ENCODE results near the gene MRC2. TPM values are rescaled to one million over a fixed set of nuclear protein-coding genes. Genes with fewer than 3 reads are reported as not detected.

MRC2 gene
- total RNA-seq, 1 experiment from 2014 or later: 34.3 TPM

GRCh38 chr17:62735044-62735651 lies 107.7 kb downstream of the MRC2 start:
- no peak for TF ChIP-seq EZH2 (IDR thresholded peaks at IDR 0.05; ENCODE audit: borderline replicate concordance, low read depth, low read length, poor library complexity, severe bottlenecking)
- no peak for TF ChIP-seq CTCF (conservative IDR thresholded peaks at IDR 0.05; ENCODE audit: low read depth, low read length)
- Histone ChIP-seq H3K9me3 (ENCODE audit: low read depth, low read length, poor library complexity, severe bottlenecking) (no peaks in the 10 kb centered on the region), H3K27me3 (replicated peaks; ENCODE audit: insufficient read depth, low read depth, low read length, poor library complexity) (no peaks in the 10 kb centered on the region), H3K4me3 (ENCODE audit: low read depth, low read length, poor library complexity, severe bottlenecking) (no peak overlapping the region), H3K36me3 (ENCODE audit: insufficient read depth, low read length, poor library complexity, severe bottlenecking) (no peaks in the 10 kb centered on the region), H3K4me1 (ENCODE audit: insufficient read depth, low read length, poor library complexity, severe bottlenecking) (no peaks in the 10 kb centered on the region), H3K27ac (ENCODE audit: low read depth, low read length, poor library complexity, severe bottlenecking) (no peak overlapping the region)
- intact Hi-C loops (cut with micrococcal nuclease; ENCODE audit: unreplicated experiment): no loop called here
- no TSS peak for BruUV-seq (replicated peaks)
- CTCF ChIA-PET: no interaction called here
- DNase-seq (ENCODE audit: low spot score): no peak
- POLR2A ChIA-PET (ENCODE audit: low non-redundant PET): no interaction called here

- CTCF ChIA-PET: no interaction called here
- Histone ChIP-seq H3K4me1 (ENCODE audit: insufficient read depth, low read length, poor library complexity, severe bottlenecking) (no peaks in the 10 kb centered on the region), H3K27me3 (replicated peaks; ENCODE audit: insufficient read depth, low read depth, low read length, poor library complexity) (no peaks in the 10 kb centered on the region), H3K9me3 (ENCODE audit: low read depth, low read length, poor library complexity, severe bottlenecking) (no peaks in the 10 kb centered on the region), H3K27ac (ENCODE audit: low read depth, low read length, poor library complexity, severe bottlenecking) (no peak overlapping the region), H3K4me3 (ENCODE audit: low read depth, low read length, poor library complexity, severe bottlenecking) (no peak overlapping the region), H3K36me3 (ENCODE audit: insufficient read depth, low read length, poor library complexity, severe bottlenecking) (no peaks in the 10 kb centered on the region)
- BruUV-seq (replicated peaks): no TSS peak
- intact Hi-C loops (cut with micrococcal nuclease; ENCODE audit: unreplicated experiment): no loop called here
- no peak for TF ChIP-seq CTCF (conservative IDR thresholded peaks at IDR 0.05; ENCODE audit: low read depth, low read length)
- TF ChIP-seq EZH2 (IDR thresholded peaks at IDR 0.05; ENCODE audit: borderline replicate concordance, low read depth, low read length, poor library complexity, severe bottlenecking): no peak
- POLR2A ChIA-PET (ENCODE audit: low non-redundant PET): interaction anchor here (0.6 kb wide), 1 partner anchor 569 kb away, joined by 3 read pairs; no protein-coding TSS in a partner anchor
- no peak for DNase-seq (ENCODE audit: low spot score)
These were observed 110.0 kb downstream of the MRC2 start for GRCh38 chr17:62737513-62737912.

GRCh38 chr17:62738281-62738680 lies 110.8 kb downstream of the MRC2 start:
- no peaks in the 10 kb centered on the region for H3K27me3 ChIP-seq (replicated peaks; ENCODE audit: insufficient read depth, low read depth, low read length, poor library complexity)

More at GRCh38 chr17:62738281-62738680, 110.8 kb downstream of the MRC2 start:
- no peaks in the 10 kb centered on the region for H3K36me3 ChIP-seq (ENCODE audit: insufficient read depth, low read length, poor library complexity, severe bottlenecking)
- ChIA-PET CTCF (no interaction called here), POLR2A (ENCODE audit: low non-redundant PET) (interaction anchor here (0.6 kb wide), 1 partner anchor 568 kb away, joined by 3 read pairs; no protein-coding TSS in a partner anchor)
- intact Hi-C loops (cut with micrococcal nuclease; ENCODE audit: unreplicated experiment): no loop called here
- no peak overlapping the region for H3K4me3 ChIP-seq (ENCODE audit: low read depth, low read length, poor library complexity, severe bottlenecking)
- no peak for TF ChIP-seq EZH2 (IDR thresholded peaks at IDR 0.05; ENCODE audit: borderline replicate concordance, low read depth, low read length, poor library complexity, severe bottlenecking)
- TF ChIP-seq CTCF (conservative IDR thresholded peaks at IDR 0.05; ENCODE audit: low read depth, low read length): no peak
- H3K9me3 ChIP-seq (ENCODE audit: low read depth, low read length, poor library complexity, severe bottlenecking): no peaks in the 10 kb centered on the region
- BruUV-seq (replicated peaks): no TSS peak
- H3K4me1 ChIP-seq (ENCODE audit: insufficient read depth, low read length, poor library complexity, severe bottlenecking): no peaks in the 10 kb centered on the region
- no peak for DNase-seq (ENCODE audit: low spot score)
- no peak overlapping the region for H3K27ac ChIP-seq (ENCODE audit: low read depth, low read length, poor library complexity, severe bottlenecking)
